Measurements from ENCODE around the gene MAS1. TPM values are rescaled to one million over a fixed set of nuclear protein-coding genes. Genes with fewer than 3 reads are reported as not detected.

Gene MAS1
- total RNA-seq, 6 donors from 2014 or later, result 0.03 TPM; not detected in 5

- DNase-seq (no peak), ATAC-seq (ENCODE audit: low FRiP score in 2 of 2) (no peak)
- peaks cover 0 to 7% (median 3%) of the 10 kb centered on the region in 4 donors for H3K4me1 ChIP-seq
- H3K9me3 ChIP-seq, result no peaks in the 10 kb centered on the region
- H3K27me3 ChIP-seq, result no peaks in the 10 kb centered on the region
- TF ChIP-seq EP300 (IDR thresholded peaks at IDR 0.05), result no peak
- TF ChIP-seq POLR2A (IDR thresholded peaks at IDR 0.05), result no peak
- no peak for TF ChIP-seq POLR2AphosphoS5 (IDR thresholded peaks at IDR 0.05)
- TF ChIP-seq, protein P1, sequence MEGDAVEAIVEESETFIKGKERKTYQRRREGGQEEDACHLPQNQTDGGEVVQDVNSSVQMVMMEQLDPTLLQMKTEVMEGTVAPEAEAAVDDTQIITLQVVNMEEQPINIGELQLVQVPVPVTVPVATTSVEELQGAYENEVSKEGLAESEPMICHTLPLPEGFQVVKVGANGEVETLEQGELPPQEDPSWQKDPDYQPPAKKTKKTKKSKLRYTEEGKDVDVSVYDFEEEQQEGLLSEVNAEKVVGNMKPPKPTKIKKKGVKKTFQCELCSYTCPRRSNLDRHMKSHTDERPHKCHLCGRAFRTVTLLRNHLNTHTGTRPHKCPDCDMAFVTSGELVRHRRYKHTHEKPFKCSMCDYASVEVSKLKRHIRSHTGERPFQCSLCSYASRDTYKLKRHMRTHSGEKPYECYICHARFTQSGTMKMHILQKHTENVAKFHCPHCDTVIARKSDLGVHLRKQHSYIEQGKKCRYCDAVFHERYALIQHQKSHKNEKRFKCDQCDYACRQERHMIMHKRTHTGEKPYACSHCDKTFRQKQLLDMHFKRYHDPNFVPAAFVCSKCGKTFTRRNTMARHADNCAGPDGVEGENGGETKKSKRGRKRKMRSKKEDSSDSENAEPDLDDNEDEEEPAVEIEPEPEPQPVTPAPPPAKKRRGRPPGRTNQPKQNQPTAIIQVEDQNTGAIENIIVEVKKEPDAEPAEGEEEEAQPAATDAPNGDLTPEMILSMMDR (IDR thresholded peaks at IDR 0.05), result no peak
- H3K27ac ChIP-seq, result no peak overlapping the region
- no peaks in the 10 kb centered on the region for H3K36me3 ChIP-seq
- H3K4me3 ChIP-seq, result no peak overlapping the region
- 16 to 18% methylated on average over 8 of the region's 8 CpGs for WGBS, 2 donors
Observed at GRCh38 chr6:159929819-159930218, 39.0 kb downstream of the MAS1 start.

GRCh38 chr6:159931112-159931511 lies 40.3 kb downstream of the MAS1 start:
- Histone ChIP-seq H3K4me3 (no peak overlapping the region), H3K27ac (no peak overlapping the region), H3K27me3 (no peaks in the 10 kb centered on the region), H3K4me1 (peaks cover 0 to 7% (median 3%) of the 10 kb centered on the region in 4 donors), H3K9me3 (no peaks in the 10 kb centered on the region), H3K36me3 (no peaks in the 10 kb centered on the region)
- ATAC-seq (ENCODE audit: low FRiP score in 2 of 2), result no peak
- 74 to 76% methylated on average over 3 of the region's 3 CpGs for WGBS, 2 donors
- no peak for TF ChIP-seq POLR2AphosphoS5 (IDR thresholded peaks at IDR 0.05)
- TF ChIP-seq, protein P1 (IDR thresholded peaks at IDR 0.05), result no peak
- no peak for TF ChIP-seq POLR2A (IDR thresholded peaks at IDR 0.05)
- TF ChIP-seq EP300 (IDR thresholded peaks at IDR 0.05), result no peak
- no peak for DNase-seq

GRCh38 chr6:159931846-159932245 lies 41.1 kb downstream of the MAS1 start:
- no peaks in the 10 kb centered on the region for H3K27me3 ChIP-seq
- peaks cover 0 to 7% (median 3%) of the 10 kb centered on the region in 4 donors for H3K4me1 ChIP-seq
- WGBS, 2 donors, result 78 to 87% methylated on average over 3 to 4 of the region's 4 CpGs
- ATAC-seq (ENCODE audit: low FRiP score in 2 of 2) (no peak), DNase-seq (no peak)
- H3K4me3 ChIP-seq, result no peak overlapping the region
- no peaks in the 10 kb centered on the region for H3K36me3 ChIP-seq
- H3K9me3 ChIP-seq, result no peaks in the 10 kb centered on the region
- TF ChIP-seq POLR2A (IDR thresholded peaks at IDR 0.05) (no peak), EP300 (IDR thresholded peaks at IDR 0.05) (no peak)
- TF ChIP-seq, protein P1 (IDR thresholded peaks at IDR 0.05), result no peak
- no peak overlapping the region for H3K27ac ChIP-seq

DNA sequence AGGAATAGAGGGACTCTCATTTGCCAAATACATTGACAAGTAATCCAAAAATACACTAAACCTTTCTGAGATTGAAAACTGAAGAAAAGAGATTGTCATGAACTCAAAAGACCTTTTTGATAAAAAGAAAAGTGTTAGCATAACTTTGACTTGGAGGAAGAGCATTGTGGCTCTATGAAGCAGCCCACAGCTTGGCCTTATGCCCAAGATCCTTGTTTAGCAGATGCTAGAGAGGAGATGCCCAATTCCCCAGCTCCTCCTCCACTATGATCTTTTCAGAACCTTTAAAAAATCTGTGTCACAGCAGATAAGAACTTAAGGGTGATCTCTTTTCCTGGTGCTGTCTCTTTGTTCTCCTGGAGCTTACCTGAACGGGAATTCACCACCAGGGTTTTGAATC lies 42.3 kb downstream of the MAS1 start:
- Histone ChIP-seq H3K27me3 (no peaks in the 10 kb centered on the region), H3K4me3 (no peak overlapping the region), H3K36me3 (no peaks in the 10 kb centered on the region), H3K27ac (no peak overlapping the region), H3K4me1 (peaks cover 0 to 7% (median 3%) of the 10 kb centered on the region in 4 donors), H3K9me3 (no peaks in the 10 kb centered on the region)
- 94 to 100% methylated on average over 1 of the region's 1 CpG for WGBS, 2 donors
- DNase-seq (no peak), ATAC-seq (ENCODE audit: low FRiP score in 2 of 2) (no peak)
- TF ChIP-seq POLR2A (IDR thresholded peaks at IDR 0.05), result no peak
- TF ChIP-seq, protein P1 (IDR thresholded peaks at IDR 0.05), result no peak

- no peak overlapping the region for H3K4me3 ChIP-seq
- WGBS, 2 donors, result 82 to 94% methylated on average over 3 to 4 of the region's 4 CpGs
- no peaks in the 10 kb centered on the region for H3K27me3 ChIP-seq
- no peak overlapping the region for H3K27ac ChIP-seq
- no peak for TF ChIP-seq POLR2AphosphoS5 (IDR thresholded peaks at IDR 0.05)
- no peak for TF ChIP-seq POLR2A (IDR thresholded peaks at IDR 0.05)
- TF ChIP-seq, protein P1 (IDR thresholded peaks at IDR 0.05), result no peak
- no peak for TF ChIP-seq EP300 (IDR thresholded peaks at IDR 0.05)
- DNase-seq (no peak), ATAC-seq (ENCODE audit: low FRiP score in 2 of 2) (no peak)
- no peaks in the 10 kb centered on the region for H3K36me3 ChIP-seq
- H3K4me1 ChIP-seq, result peaks cover 0 to 7% (median 3%) of the 10 kb centered on the region in 4 donors
- H3K9me3 ChIP-seq, result no peaks in the 10 kb centered on the region
Observed at GRCh38 chr6:159934181-159934580, 43.4 kb downstream of the MAS1 start.
